Measurements from ENCODE around the gene OPHN1. TPM values are rescaled to one million over a fixed set of nuclear protein-coding genes. Genes with fewer than 3 reads are reported as not detected.
"Not testable (repeated sequence)": the region's sequence is repeated elsewhere in the genome, so short reads cannot be mapped to it uniquely, and the experiment has no call there.

The OPHN1 gene
- total RNA-seq, 3 donors from 2014 or later = 0.08 to 0.33 (median 0.11) TPM

DNA sequence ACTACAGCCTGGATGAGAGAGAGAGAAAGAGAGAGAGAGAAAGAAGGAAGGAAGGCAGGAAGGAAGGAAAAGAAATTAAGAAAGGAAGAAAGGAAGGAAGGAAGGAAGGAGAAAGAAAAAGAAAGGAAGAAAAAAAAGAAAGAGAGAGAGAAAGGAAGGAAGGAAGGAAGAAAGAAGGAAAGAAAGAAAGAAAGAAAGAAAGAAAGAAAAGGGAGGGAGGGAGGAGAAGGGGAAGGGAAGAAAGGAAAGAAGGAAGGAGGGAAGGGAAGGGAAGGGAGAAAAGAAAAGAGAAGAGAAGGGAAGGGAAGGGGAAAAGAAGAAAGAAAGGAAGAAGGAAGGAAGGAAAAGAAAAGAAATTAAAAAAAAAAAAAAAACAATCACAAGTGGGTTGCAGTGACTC is 146.3 kb downstream of the OPHN1 start:
- H3K36me3 Mint-ChIP-seq (ENCODE audit: insufficient read depth) = no peaks in the 10 kb centered on the region
- no peaks in the 10 kb centered on the region for H3K27me3 Mint-ChIP-seq (ENCODE audit: low read depth)
- ATAC-seq = no peak
- no peaks in the 10 kb centered on the region for H3K4me1 Mint-ChIP-seq (ENCODE audit: low read depth)
- DNase-seq = no peak
- no peak overlapping the region for H3K4me3 Mint-ChIP-seq
- no peaks in the 10 kb centered on the region for H3K9me3 Mint-ChIP-seq

DNA sequence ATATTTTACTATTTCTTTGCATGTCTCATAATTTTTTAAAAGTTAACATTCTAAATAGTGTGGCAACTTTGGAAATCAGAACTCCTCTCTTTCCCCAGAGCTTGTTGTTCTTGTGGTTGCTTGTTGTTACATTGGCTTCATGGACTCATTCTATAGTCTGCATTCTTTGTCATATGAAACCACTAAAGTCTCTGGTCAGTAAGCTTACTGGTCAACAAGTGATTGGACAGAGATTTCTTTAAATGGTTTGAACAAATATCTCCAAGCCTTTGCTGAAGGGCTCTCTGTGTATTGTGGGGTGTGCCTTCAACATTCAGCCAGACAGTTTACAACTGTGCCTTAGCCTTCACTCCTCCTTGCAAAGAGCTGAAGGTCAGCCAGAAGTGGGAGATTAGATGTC is 147.2 kb downstream of the OPHN1 start:
- no peak for DNase-seq
- no peaks in the 10 kb centered on the region for H3K4me1 Mint-ChIP-seq (ENCODE audit: low read depth)
- H3K36me3 Mint-ChIP-seq (ENCODE audit: insufficient read depth) = no peaks in the 10 kb centered on the region
- no peak for ATAC-seq
- H3K27me3 Mint-ChIP-seq (ENCODE audit: low read depth) = no peaks in the 10 kb centered on the region
- H3K4me3 Mint-ChIP-seq = no peak overlapping the region
- no peaks in the 10 kb centered on the region for H3K9me3 Mint-ChIP-seq

DNA sequence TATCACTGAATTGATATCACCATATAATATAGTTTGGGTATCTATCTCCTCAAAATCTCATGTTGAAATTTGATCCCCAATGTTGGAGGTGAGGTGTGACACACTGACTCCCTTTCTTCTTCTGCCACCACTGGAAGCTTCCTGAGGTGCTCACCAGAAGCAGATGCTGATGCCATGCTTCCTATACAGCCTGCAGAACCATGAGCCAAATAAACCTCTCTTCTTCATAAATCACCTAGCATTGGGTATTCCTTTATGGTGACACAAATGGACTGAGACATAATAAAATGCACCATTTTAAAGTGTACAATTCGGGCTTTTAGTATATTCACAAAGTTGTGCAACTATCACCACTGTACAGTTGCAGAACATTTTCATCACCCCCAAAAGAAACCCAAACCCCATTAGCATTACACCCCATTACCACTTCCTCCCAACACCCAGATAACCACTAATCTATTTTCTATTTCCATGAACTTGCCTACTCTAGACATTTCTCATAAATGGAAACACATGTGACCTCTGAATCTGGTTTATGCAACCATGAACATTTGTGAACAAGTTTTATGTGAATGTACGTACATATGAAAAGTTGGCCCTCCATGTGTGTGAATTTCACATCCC is 148.9 kb downstream of the OPHN1 start:
- no peaks in the 10 kb centered on the region for H3K4me1 Mint-ChIP-seq (ENCODE audit: low read depth)
- ATAC-seq (no peak), DNase-seq (no peak)
- H3K27me3 Mint-ChIP-seq (ENCODE audit: low read depth) = no peaks in the 10 kb centered on the region
- H3K4me3 Mint-ChIP-seq = no peak overlapping the region
- H3K9me3 Mint-ChIP-seq = no peaks in the 10 kb centered on the region
- no peaks in the 10 kb centered on the region for H3K36me3 Mint-ChIP-seq (ENCODE audit: insufficient read depth)

DNA sequence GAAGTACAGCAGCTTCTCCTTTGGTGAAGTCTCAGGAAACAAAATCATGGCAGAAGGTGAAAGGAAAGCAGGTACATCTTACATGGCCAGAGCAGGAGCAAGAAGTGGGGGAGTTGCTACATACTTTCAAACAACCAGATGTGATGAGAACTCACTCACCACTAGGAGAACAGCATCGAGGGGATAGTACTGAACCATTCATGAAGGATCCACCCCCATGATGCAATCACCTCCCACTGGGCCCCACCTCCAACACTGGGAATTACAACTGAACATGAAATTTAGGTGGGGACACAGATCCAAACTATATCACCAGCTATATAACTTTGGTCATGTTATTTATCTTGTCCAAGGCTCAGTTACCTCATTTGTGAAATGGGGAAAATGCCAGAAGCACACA is 159.4 kb downstream of the OPHN1 start:
- Mint-ChIP-seq H3K4me3 (no peak overlapping the region), H3K4me1 (ENCODE audit: low read depth) (no peaks in the 10 kb centered on the region), H3K27me3 (ENCODE audit: low read depth) (no peaks in the 10 kb centered on the region), H3K9me3 (no peaks in the 10 kb centered on the region), H3K36me3 (ENCODE audit: insufficient read depth) (no peaks in the 10 kb centered on the region)
- ATAC-seq (no peak), DNase-seq (no peak)

DNA sequence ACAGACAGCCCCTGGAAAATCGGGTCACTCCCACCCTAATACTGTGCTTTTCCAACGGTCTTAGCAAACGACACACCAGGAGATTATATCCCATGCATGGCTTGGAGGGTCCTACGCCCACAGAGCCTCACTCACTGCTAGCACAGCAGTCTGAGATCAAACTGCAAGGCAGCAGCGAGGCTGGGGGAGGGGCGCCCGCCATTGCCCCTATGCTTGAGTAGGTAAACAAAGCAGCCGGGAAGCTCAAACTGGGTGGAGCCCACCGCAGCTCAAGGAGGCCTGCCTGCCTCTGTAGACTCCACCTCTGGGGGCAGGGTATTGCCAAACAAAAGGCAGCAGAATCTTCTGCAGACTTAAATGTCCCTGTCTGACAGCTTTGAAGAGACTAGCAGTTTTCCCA is 168.5 kb downstream of the OPHN1 start:
- DNase-seq; H3K4me1 Mint-ChIP-seq (ENCODE audit: low read depth); H3K27me3 Mint-ChIP-seq (ENCODE audit: low read depth); H3K9me3 Mint-ChIP-seq; ATAC-seq; H3K36me3 Mint-ChIP-seq (ENCODE audit: insufficient read depth); H3K4me3 Mint-ChIP-seq: not testable (repeated sequence)

DNA sequence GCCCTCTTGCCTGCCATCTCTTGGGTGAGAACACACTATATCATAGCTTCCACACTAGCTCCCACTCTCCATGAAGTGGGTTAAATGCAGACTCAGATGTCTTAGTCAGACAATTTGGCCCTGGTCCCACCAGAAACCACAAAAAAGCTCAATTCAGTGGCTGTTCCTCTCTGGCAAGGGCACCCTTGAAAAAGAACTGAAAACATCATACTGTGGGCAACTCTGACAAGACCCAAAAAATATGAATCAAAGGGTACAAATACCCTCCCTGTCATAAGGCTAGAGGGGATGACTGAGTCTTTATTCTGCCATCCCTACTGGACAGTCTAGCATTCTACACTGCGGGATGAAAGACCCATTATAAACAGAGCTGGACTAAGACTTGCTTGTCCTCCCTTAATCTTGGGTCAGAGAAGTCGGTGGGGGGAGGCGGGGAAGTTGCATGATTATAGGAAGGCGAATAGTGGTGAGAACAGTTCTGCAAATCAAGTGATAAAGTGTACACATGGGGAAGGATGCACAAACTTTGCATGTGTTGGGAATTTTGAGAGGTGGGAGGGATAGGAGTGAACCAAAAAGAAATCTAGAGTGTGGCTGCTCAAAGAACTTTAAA is 172.1 kb downstream of the OPHN1 start:
- ATAC-seq (no peak), DNase-seq (no peak)
- Mint-ChIP-seq H3K27me3 (ENCODE audit: low read depth) (no peaks in the 10 kb centered on the region), H3K36me3 (ENCODE audit: insufficient read depth) (peaks cover 1% of the 10 kb centered on the region), H3K4me1 (ENCODE audit: low read depth) (no peaks in the 10 kb centered on the region), H3K9me3 (no peaks in the 10 kb centered on the region), H3K4me3 (no peak overlapping the region)

DNA sequence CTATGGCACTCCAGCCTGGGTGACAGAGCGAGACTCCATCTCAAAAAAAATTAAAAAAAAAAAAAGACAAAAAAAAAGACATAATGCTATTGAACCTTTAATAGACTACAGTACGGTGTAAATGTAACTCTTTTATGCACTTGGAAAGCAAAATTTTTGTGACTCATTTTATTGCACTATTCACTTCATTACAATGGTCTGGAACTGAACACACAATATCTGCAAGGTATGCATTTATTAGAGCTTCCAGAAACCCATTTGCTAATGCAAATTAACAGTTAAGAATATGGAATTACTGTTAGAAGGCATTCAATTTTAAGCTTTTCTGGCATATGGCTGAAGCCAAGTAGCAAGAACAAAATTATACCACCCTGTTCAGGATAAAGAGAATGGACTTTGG is 176.3 kb downstream of the OPHN1 start:
- Mint-ChIP-seq H3K4me3 (no peak overlapping the region), H3K27me3 (ENCODE audit: low read depth) (no peaks in the 10 kb centered on the region), H3K4me1 (ENCODE audit: low read depth) (no peaks in the 10 kb centered on the region), H3K36me3 (ENCODE audit: insufficient read depth) (peaks cover 1% of the 10 kb centered on the region), H3K9me3 (no peaks in the 10 kb centered on the region)
- DNase-seq (no peak), ATAC-seq (no peak)

DNA sequence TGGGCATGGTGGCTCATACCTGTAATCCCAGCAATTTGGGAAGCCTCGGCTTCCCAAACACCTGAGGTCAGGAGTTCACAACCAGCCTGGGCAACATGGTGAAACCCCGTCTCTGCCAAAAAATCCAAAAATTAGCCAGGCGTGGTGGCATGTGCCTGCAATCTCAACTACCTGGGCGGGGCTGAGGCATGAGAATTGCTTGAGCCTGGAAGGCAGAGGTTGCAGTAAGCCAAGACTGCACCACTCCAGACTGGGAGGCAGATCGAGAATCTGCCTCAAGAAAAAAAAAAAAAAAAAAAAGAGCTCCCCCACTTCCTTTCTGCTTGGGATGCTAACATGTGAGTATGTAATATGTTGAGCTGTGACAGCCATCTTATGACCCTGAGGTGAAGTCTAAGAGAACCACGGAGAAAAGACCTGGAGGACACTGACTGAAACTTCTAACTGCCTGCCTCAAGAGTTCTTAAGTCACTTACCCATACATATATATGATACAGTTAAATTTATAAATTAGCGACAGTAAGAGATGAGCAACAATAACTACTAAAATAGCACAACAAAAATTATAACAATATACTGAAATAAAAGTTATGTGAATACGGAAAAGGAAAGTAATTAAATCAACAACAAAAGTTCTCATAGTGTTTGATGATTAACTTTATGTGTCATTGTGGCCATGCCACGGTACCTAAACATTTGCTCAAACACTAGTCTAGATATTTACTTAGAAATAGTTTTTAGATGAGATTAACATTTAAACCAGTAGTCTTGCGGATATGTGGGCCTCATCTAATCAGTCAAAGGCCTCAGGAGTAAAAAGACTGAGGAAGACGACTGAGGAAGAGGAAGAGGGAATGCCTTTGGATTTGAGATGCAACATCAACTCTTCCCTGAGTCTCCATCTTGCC is 178.3 kb downstream of the OPHN1 start:
- no peaks in the 10 kb centered on the region for H3K27me3 Mint-ChIP-seq (ENCODE audit: low read depth)
- DNase-seq (no peak), ATAC-seq (no peak)
- H3K9me3 Mint-ChIP-seq = no peaks in the 10 kb centered on the region
- H3K4me1 Mint-ChIP-seq (ENCODE audit: low read depth) = no peaks in the 10 kb centered on the region
- H3K4me3 Mint-ChIP-seq = no peak overlapping the region
- peaks cover 1% of the 10 kb centered on the region for H3K36me3 Mint-ChIP-seq (ENCODE audit: insufficient read depth)

DNA sequence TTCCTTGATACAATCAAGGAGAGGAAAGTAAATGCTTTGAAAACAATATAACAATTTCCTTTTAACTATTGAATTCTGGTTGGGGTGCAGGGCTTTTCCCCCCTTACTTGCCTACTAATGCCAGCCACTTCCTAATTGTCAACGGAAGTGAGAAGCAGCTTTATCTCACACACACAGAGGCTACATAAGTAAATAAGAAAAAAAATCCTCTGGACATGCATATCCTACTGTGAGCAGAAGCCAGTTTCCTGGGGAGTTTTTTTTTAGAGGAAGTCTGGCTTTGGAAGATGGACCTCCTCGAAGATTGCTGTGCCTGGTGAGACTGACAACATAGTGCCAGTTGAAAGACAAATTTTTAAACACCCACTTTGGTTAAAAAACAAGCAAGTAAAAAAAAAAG is 180.6 kb downstream of the OPHN1 start:
- Mint-ChIP-seq H3K27me3 (ENCODE audit: low read depth) (no peaks in the 10 kb centered on the region), H3K4me3 (no peak overlapping the region), H3K9me3 (no peaks in the 10 kb centered on the region), H3K4me1 (ENCODE audit: low read depth) (no peaks in the 10 kb centered on the region), H3K36me3 (ENCODE audit: insufficient read depth) (no peaks in the 10 kb centered on the region)
- DNase-seq (no peak), ATAC-seq (no peak)

DNA sequence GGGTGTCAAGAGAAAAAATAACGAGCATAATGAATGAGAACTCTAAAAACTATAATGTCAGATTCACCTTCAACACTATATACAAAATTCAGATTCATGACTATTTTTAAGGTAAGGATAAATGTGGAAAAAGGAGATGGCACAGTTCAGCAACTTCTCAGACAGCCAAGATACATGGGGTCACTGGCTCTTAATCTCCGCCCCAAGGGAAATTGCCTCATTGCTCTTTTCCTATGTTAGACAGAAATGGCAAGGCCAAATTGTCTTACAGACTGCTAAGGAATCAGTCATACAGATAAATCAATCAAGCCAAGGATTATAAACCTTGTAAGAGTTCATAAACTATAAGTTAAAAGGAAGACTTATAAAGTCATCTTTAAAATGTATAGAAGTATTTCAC is 183.4 kb downstream of the OPHN1 start:
- H3K36me3 Mint-ChIP-seq (ENCODE audit: insufficient read depth) = no peaks in the 10 kb centered on the region
- DNase-seq (no peak), ATAC-seq (no peak)
- H3K4me1 Mint-ChIP-seq (ENCODE audit: low read depth) = no peaks in the 10 kb centered on the region
- H3K27me3 Mint-ChIP-seq (ENCODE audit: low read depth) = no peaks in the 10 kb centered on the region
- H3K4me3 Mint-ChIP-seq = no peak overlapping the region
- H3K9me3 Mint-ChIP-seq = no peaks in the 10 kb centered on the region

DNA sequence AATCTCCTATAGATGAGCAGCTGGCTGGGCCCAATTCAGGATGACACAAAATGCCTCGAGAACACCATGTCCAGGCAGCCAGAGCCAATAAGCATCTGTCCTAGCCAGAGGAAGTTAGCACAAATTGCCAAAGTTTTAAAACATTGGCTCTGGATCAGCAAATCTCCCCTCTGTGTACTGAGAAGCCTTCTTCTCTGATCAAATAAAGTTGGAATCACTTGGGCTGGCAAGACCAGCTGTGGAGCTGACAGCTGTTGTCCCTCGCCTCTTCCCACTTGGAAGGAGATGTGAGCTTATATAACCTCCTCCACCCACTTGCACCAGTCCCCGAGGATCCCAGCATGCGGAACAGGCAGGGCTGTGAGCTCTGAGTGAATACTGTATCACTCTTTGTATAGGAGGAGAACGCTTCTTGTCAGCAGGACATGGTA is 183.9 kb downstream of the OPHN1 start:
- ATAC-seq = no peak
- Mint-ChIP-seq H3K9me3 (no peaks in the 10 kb centered on the region), H3K4me3 (no peak overlapping the region), H3K27me3 (ENCODE audit: low read depth) (no peaks in the 10 kb centered on the region), H3K4me1 (ENCODE audit: low read depth) (no peaks in the 10 kb centered on the region), H3K36me3 (ENCODE audit: insufficient read depth) (no peaks in the 10 kb centered on the region)
- no peak for DNase-seq

DNA sequence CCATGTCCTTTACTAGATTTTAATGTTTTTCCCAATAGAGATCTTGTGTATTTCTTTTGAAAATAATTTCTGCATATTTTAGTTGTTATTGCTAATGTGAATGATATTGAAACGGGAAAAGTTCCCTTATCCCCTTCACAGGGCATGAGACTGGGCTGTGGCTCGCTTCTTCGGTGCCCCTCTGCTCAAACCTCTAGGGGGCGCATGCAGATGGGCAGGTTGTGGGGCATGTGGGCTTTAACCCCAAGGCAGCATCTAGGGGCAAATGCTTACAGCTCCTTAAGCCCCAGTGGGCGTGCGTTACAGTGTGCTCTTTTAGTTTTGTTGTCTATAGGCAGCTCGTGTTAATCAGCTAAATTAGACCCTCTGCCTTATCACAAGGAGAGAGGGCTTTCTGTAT is 194.7 kb downstream of the OPHN1 start:
- no peaks in the 10 kb centered on the region for H3K9me3 Mint-ChIP-seq
- H3K4me3 Mint-ChIP-seq = no peak overlapping the region
- no peaks in the 10 kb centered on the region for H3K36me3 Mint-ChIP-seq (ENCODE audit: insufficient read depth)
- no peaks in the 10 kb centered on the region for H3K27me3 Mint-ChIP-seq (ENCODE audit: low read depth)
- no peaks in the 10 kb centered on the region for H3K4me1 Mint-ChIP-seq (ENCODE audit: low read depth)
- ATAC-seq (no peak), DNase-seq (no peak)

DNA sequence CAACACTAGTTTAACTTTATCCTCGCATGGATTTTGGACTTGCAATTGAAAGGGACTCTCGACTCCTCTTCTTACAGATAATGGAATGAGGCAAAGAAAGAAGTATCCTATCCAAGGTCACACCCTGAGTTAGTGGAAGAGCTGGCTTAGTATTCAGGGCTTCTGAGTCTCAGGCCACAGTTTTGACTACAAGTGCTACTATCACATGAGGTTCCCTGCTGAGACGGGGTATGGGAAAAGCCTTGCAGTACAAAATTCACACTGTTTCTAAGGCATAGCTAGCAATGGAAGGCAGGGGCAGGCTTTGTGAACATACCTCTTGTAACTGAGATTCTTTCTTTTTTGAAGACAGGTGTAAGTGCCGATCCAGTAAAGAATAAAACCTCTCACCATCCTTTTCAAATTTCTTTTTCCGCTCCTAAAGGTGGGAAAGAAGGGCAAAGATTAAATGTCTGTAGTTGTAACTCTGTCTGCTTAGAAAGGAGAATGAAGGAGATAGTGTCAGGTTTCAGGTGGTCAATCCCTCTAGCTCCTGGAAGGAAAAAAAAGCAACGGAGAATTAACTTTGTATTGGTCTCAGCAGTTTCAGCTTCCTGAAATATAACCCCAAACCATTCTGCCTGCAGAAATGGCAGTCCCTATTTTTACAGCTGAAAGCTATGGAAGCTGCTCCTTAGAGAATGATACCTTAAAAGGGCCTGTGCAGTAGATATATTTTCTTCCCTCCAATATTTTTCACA is 199.0 kb downstream of the OPHN1 start:
- no peak overlapping the region for H3K4me3 Mint-ChIP-seq
- no peak for ATAC-seq
- DNase-seq = no peak
- H3K36me3 Mint-ChIP-seq (ENCODE audit: insufficient read depth) = no peaks in the 10 kb centered on the region
- no peaks in the 10 kb centered on the region for H3K27me3 Mint-ChIP-seq (ENCODE audit: low read depth)
- no peaks in the 10 kb centered on the region for H3K4me1 Mint-ChIP-seq (ENCODE audit: low read depth)
- no peaks in the 10 kb centered on the region for H3K9me3 Mint-ChIP-seq

DNA sequence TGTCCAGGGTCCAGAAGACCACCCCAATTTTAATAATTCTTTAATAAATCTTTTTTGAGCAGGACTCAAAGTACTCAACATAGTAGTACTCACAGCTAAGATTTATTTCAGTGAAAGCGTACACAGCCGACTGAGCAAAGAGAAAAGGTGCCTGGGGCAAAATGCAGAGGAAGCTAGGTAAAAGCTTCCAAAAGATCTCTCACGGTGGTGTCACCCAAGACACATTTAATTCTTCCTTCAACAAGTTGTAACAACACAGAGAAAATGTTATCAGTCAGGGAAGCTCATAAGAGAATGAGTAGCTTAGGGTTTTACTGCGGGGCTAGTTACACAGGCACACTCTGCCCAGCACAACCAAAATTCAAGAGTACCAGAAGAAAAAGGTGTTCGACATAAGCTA is 201.1 kb downstream of the OPHN1 start:
- H3K36me3 Mint-ChIP-seq (ENCODE audit: insufficient read depth) = no peaks in the 10 kb centered on the region
- H3K27me3 Mint-ChIP-seq (ENCODE audit: low read depth) = no peaks in the 10 kb centered on the region
- no peak for ATAC-seq
- DNase-seq = no peak
- no peak overlapping the region for H3K4me3 Mint-ChIP-seq
- H3K9me3 Mint-ChIP-seq = no peaks in the 10 kb centered on the region
- no peaks in the 10 kb centered on the region for H3K4me1 Mint-ChIP-seq (ENCODE audit: low read depth)

All from activated T-cell treated with anti-CD3 and anti-CD28 coated beads, Interleukin-2, amount 50 U/mL, for 4 hours (primary cell).